ENCODE results near the gene PLPP3. TPM values are rescaled to one million over a fixed set of nuclear protein-coding genes. Genes with fewer than 3 reads are reported as not detected.
A peak's percentile ranks its signal among the peaks of the same experiment; 100 is the strongest.

PLPP3 gene
- total RNA-seq, 2 donors from 2014 or later, result not detected

- H3K27ac Mint-ChIP-seq, result no peak overlapping the region
Observed at GRCh38 chr1:56538532-56538931, 40.8 kb downstream of the PLPP3 start.

GRCh38 chr1:56537660-56538059 is 41.7 kb downstream of the PLPP3 start:
- ATAC-seq (no peak), DNase-seq (ENCODE audit: low spot score in 2 of 2) (no peak)
- Mint-ChIP-seq H3K9me3 (peaks cover 0 to 6% of the 10 kb centered on the region in 2 donors), H3K36me3 (no peaks in the 10 kb centered on the region), H3K27ac (no peak overlapping the region)

More at GRCh38 chr1:56538532-56538931, 40.8 kb downstream of the PLPP3 start:
- ATAC-seq (no peak), DNase-seq (ENCODE audit: low spot score in 2 of 2) (no peak)
- Mint-ChIP-seq H3K36me3 (no peaks in the 10 kb centered on the region), H3K9me3 (peaks cover 0 to 6% of the 10 kb centered on the region in 2 donors)

DNA sequence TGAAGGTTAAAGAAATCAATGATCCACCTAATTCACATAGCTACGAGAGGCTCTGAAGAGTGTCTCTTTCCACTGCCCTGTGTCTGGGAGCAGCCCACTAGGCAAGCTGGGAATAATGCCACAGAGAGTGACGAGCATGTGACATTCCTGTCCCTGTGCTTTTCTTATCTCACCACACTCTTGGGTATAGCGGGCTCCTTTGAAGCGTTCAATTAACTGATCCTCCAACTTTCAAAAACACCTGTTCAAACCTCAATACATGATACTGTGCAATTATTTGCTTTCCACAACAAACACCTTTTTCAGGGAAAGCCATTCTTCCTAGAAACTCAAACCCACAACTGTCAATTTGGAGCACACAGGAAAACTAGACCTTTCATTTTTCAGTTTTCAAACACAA is 43.4 kb downstream of the PLPP3 start:
- Mint-ChIP-seq H3K36me3 (no peaks in the 10 kb centered on the region), H3K27ac (no peak overlapping the region), H3K9me3 (peaks cover 0 to 6% of the 10 kb centered on the region in 2 donors)
- no peak for DNase-seq (ENCODE audit: low spot score in 2 of 2)
- ATAC-seq, result no peak

DNA sequence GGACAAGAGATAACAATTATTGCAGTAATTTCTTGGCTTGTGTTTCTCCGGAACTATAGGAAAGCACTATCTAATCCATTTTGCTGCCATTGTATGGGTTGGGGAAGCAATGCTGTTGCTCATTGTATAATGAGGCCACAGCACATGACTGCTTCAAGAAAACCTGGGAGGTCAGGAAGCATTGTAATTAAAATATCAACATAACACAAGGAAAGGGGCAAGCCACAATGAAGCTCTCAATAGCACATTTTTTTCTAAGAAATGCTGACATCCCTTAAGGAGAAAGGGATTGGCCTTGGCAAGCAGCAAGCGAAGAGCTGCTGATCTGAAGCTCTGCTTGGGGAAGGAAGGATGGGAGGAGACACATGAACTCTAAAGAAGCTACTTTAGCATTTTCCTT is 44.0 kb downstream of the PLPP3 start:
- DNase-seq (ENCODE audit: low spot score in 2 of 2) (no peak), ATAC-seq (no peak)
- Mint-ChIP-seq H3K27ac (no peak overlapping the region), H3K9me3 (peaks cover 0 to 6% of the 10 kb centered on the region in 2 donors), H3K36me3 (no peaks in the 10 kb centered on the region)

DNA sequence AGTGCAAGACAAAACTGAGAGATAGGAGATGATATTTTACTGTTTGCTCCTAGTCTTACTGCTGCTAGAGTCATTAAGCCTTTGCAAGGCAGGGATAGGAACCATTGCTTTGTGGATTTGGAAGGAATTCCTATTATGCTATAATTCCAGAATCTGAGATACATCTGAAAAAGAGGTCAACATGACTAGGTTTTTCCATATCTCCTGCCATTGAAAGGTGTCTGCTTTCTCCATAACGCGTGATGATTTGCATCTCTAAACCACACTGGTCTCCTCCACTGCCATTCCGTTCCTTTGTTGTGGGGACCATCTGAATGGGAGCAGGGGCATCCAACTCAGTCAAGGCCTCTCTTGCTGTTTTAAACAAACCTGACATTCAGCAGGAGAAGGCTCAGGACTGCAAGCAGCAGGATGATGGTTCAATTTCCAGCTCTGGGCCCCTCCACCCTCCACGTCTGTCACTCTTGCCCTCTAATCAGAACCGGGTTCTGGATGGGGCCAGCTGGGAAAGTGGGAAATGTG is 45.2 kb downstream of the PLPP3 start:
- ATAC-seq (no peak), DNase-seq (ENCODE audit: low spot score in 2 of 2) (no peak)
- no peak overlapping the region for H3K27ac Mint-ChIP-seq
- H3K9me3 Mint-ChIP-seq, result peaks cover 0 to 6% of the 10 kb centered on the region in 2 donors
- no peaks in the 10 kb centered on the region for H3K36me3 Mint-ChIP-seq

DNA sequence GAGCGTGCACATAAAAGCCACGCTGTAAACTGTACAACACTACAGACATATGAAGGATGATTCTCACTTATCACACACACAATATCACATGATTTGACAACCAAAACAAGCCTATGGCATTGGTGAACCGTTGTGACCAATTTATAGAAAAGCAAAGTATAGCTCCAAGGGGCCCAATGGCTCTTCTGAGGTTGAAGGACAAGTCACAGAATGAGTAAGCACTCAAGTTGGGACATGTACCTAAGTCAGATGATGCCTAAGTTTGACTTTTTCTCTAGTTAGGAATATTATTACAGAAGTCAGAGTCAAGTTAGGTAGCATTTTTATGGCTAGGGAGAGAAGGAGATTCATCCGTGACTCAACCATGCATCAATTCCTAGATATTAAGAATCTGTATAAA is 45.7 kb downstream of the PLPP3 start:
- no peak for DNase-seq (ENCODE audit: low spot score in 2 of 2)
- peaks cover 0 to 6% of the 10 kb centered on the region in 2 donors for H3K9me3 Mint-ChIP-seq

DNA sequence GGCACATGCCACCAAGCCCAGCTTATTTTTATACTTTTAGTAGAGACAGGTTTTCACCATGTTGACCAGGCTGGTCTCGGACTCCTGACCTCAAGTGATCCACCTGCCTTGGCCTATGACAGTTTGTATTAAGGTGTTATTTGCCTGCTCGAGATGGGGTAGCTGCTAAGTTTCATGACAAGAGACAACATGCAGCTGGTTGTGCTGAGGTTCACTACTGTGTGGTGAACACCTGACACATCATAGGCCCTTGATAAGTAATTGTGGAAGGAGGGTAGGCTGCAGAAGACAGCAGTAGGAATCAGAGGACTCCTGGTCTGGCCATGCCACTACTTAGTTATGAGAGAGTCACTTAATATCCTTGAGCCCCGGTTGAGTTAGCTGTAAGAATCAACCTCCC is 46.2 kb downstream of the PLPP3 start:
- Mint-ChIP-seq H3K36me3 (no peaks in the 10 kb centered on the region), H3K27ac (no peak overlapping the region), H3K9me3 (peaks cover 0 to 3% of the 10 kb centered on the region in 2 donors)
- no peak for ATAC-seq
- no peak for DNase-seq (ENCODE audit: low spot score in 2 of 2)

More for the DNA sequence above, 45.7 kb downstream of the PLPP3 start:
- peak in 1 of 2 donors; percentile 20 for ATAC-seq
- H3K36me3 Mint-ChIP-seq, result no peaks in the 10 kb centered on the region
- H3K27ac Mint-ChIP-seq, result no peak overlapping the region

DNA sequence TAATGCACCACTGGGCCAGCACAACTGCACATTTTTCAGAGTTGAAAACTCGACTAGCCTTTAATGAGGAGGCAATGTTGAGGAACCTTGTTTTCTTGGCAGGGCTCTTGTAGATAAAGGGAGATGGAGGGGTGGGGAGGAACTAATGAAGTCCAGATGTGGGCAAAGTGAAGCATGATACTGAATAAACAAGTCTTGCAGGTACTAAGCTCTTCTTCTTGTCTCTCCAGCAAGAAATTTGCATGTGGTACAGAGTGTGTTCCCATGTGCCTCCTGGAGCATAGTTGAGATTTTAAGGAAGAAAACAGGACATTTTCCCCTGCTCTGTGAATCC is 47.0 kb downstream of the PLPP3 start:
- peaks cover 0 to under 1% of the 10 kb centered on the region in 2 donors for H3K9me3 Mint-ChIP-seq
- ATAC-seq, result no peak
- H3K36me3 Mint-ChIP-seq, result no peaks in the 10 kb centered on the region
- no peak overlapping the region for H3K27ac Mint-ChIP-seq
- DNase-seq (ENCODE audit: low spot score in 2 of 2), result no peak

- no peak for DNase-seq (ENCODE audit: low spot score in 2 of 2)
- no peak overlapping the region for H3K27ac Mint-ChIP-seq
- ATAC-seq, result no peak
Observed at GRCh38 chr1:56531624-56532349, 47.6 kb downstream of the PLPP3 start.

DNA sequence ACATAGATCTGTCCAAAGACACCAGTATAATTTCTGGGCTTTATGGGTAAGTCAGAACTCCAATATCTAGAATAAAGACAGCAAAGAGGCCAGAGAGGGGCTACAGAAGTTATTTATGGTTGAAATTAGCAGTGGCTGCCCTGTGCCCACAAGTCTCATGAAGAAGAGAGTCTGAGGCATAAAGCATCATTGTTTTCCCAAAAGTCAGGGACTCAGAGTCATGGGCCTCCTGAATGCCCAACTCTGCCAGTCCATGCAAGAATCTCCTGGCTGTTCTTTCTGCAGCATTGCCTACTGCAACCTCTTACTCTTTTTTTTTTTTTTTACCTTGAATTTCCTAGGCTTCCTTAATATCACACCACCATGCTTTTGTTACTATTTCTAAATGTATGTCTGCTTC is 49.6 kb downstream of the PLPP3 start:
- Mint-ChIP-seq H3K36me3 (no peaks in the 10 kb centered on the region), H3K9me3 (no peaks in the 10 kb centered on the region), H3K27ac (no peak overlapping the region)
- DNase-seq (ENCODE audit: low spot score in 2 of 2) (no peak), ATAC-seq (no peak)

More at GRCh38 chr1:56531624-56532349, 47.6 kb downstream of the PLPP3 start:
- Mint-ChIP-seq H3K36me3 (no peaks in the 10 kb centered on the region), H3K9me3 (no peaks in the 10 kb centered on the region)

DNA sequence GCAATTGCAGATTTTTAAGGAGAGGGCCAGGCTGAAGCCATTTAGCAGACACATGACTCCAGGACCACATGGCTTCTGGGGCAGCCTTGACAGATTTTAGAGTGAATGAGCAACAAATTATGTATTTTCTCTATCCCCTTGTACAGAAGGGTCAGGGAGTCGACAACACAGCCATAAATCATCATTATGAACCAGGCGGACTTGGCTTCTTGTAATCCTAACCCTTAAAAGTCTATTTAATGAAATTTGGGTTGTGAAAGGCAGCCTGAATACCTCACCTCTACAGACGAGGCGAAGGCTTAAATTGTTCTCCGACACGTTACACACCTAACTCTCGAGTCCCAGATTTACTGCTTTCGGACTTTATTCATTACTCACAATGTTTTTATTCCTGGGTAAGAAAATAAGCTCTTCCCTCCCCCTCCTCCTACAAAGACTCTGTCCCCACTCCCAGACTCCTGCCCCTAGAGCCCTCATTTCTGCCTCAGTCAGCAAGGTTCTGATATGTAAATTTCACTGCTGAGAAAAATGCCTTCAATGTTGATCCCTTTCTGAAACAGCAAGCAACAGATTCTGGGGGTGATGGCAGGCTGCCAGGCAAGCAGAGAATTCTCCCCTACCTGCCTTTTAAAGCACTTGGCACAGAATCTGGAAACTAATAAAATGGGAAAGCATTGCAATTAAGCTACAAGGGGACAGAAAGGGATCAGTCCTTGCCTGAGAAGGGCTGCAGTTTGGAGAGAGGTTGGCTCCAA is 51.6 kb downstream of the PLPP3 start:
- Mint-ChIP-seq H3K36me3 (no peaks in the 10 kb centered on the region), H3K27ac (no peak overlapping the region), H3K9me3 (no peaks in the 10 kb centered on the region)
- ATAC-seq, result no peak
- DNase-seq (ENCODE audit: low spot score in 2 of 2), result no peak

- Mint-ChIP-seq H3K9me3 (no peaks in the 10 kb centered on the region), H3K36me3 (no peaks in the 10 kb centered on the region), H3K27ac (no peak overlapping the region)
- ATAC-seq, result peak in 1 of 2 donors; percentile 43
- DNase-seq (ENCODE audit: low spot score in 2 of 2), result no peak
Observed at GRCh38 chr1:56526571-56527174, 52.7 kb downstream of the PLPP3 start.

DNA sequence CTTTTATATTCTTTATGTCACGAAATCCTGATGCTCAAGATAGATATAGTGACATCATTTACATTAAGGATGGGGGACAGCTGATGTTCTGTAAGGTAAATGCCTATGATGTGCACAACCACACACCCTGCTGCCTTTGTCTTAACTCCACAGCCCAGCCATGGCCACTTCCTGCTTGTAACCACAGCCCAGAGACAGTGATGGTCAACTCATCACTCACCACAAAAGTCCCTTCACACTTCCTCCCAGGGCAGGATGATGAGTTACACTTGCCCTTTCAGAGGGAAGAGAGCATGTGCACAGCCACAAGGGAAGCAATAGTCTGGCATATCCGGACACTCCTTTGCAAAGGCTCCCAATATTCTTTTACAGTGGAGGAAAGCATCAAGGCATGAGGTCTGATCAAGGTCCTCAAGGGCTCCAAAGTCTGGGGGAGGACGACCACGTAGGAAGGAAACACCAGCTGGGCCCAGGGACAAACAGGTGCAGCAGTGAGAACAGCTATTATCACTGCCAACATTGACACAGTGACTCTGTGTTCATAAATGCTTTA is 53.8 kb downstream of the PLPP3 start:
- Mint-ChIP-seq H3K36me3 (no peaks in the 10 kb centered on the region), H3K27ac (no peak overlapping the region), H3K9me3 (no peaks in the 10 kb centered on the region)
- peak in 1 of 2 donors; percentile 58 for DNase-seq (ENCODE audit: low spot score in 2 of 2)
- peak in 1 of 2 donors; percentile 97 for ATAC-seq

DNA sequence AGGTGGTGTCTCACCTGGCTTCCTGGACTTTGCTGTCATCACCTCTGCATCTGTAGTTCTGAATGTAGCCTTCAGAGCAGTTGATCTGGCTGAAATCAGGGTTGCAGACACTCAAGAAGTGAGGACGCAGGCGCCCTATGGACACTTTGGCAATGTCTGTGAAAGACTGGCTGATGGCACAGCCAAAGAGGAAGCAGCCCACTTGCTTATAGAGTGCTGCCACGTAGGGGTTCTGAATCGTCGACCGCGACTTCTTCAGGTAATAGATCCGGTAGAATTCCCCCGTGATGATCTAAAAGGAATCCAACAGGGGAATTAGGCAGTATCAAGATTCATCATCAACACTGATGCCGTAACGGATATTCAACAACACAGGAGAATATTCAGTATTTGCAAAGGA is 55.1 kb downstream of the PLPP3 start:
- ATAC-seq (no peak), DNase-seq (ENCODE audit: low spot score in 2 of 2) (no peak)
- Mint-ChIP-seq H3K27ac (no peak overlapping the region), H3K9me3 (no peaks in the 10 kb centered on the region), H3K36me3 (no peaks in the 10 kb centered on the region)

DNA sequence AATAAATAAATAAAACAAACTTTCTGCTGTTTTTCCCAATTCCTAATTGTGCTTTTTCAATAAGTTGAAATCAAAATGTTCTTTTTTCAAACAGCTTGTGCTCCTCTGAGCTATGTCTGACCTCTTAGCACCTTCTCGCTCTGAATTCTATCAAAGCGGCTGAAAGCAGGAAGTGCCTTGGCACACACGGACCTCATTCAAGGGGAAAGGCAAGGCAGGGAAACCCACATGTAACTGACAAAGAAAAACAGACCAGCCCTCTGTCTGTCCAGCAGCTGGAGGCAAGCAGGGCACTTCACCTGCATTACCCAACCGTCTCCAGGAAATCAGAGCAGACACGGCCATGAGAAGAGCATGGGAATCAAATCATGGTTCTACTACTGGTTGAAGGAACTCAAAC is 56.7 kb downstream of the PLPP3 start:
- no peaks in the 10 kb centered on the region for H3K9me3 Mint-ChIP-seq
- no peak for ATAC-seq
- no peak overlapping the region for H3K27ac Mint-ChIP-seq
- DNase-seq (ENCODE audit: low spot score in 2 of 2), result no peak
- H3K36me3 Mint-ChIP-seq, result no peaks in the 10 kb centered on the region

DNA sequence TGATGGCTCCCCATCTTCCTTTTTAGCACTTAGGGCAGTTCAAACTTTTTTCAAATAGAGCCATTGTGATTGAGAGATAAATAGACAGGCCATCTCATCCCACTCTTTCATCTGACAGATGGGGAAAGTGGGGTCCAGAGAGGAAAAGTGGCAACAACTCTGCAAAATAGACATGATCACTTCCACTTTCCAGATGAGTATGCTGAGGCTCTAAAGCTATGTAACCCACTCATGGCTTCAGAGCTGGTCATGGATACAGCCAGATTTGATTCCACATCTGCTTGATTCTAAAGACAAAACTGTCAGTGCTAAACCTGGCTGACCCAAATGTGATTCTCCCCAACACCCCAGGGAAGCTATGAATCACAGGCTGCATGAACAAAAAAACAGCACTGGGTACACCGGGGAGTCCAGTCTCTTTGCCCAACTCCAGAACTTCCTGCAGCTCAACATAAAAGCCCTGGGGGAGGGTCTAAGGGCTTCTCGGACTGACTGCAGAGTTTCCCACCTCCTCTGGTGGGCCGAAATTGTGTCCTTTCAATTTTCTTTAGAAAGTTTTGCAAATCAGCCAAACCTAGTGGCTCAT is 59.3 kb downstream of the PLPP3 start:
- H3K36me3 Mint-ChIP-seq, result no peaks in the 10 kb centered on the region
- H3K27ac Mint-ChIP-seq, result no peak overlapping the region
- no peak for DNase-seq (ENCODE audit: low spot score in 2 of 2)
- no peak for ATAC-seq
- H3K9me3 Mint-ChIP-seq, result no peaks in the 10 kb centered on the region
